T1000 (cell line): ENCODE results near the gene KIF5A.

Experiments used
- DNase-seq: peaks from one replicate; lab custom pipeline; 2025; ENCODE audit warnings: mixed read lengths; lab: John Stamatoyannopoulos, UW

The KIF5A gene

GRCh38 chr12:57535764-57536596, 13.9 kb upstream of the KIF5A start:
- DNase-seq = no peak

GRCh38 chr12:57536597-57536942, 13.3 kb upstream of the KIF5A start:
- no peak for DNase-seq

- DNase-seq = no peak
Measured at GRCh38 chr12:57539134-57539768, 10.6 kb upstream of the KIF5A start.

GRCh38 chr12:57541001-57541400, 8.8 kb upstream of the KIF5A start:
- DNase-seq = no peak

GRCh38 chr12:57541717-57542116, 8.1 kb upstream of the KIF5A start:
- no peak for DNase-seq

GRCh38 chr12:57543581-57543980, 6.3 kb upstream of the KIF5A start:
- DNase-seq = no peak

GRCh38 chr12:57545809-57546437, 3.9 kb upstream of the KIF5A start:
- no peak for DNase-seq

GRCh38 chr12:57546438-57547287, 3.2 kb upstream of the KIF5A start, which contains the start of gene DCTN2:
Gene DCTN2 (minus strand): TSS chr12:57547192. CDS start chr12:57547063, 129 bp downstream.
- peak; percentile 93 for DNase-seq

GRCh38 chr12:57547288-57548012, 2.4 kb upstream of the KIF5A start:
- no peak for DNase-seq

GRCh38 chr12:57548013-57548315, 1.9 kb upstream of the KIF5A start:
- DNase-seq = no peak

- DNase-seq = no peak
Measured at GRCh38 chr12:57548488-57548887, 1.4 kb upstream of the KIF5A start.

GRCh38 chr12:57549203-57549908, 488 bp upstream of the KIF5A start:
- no peak for DNase-seq

- DNase-seq = no peak
Measured at GRCh38 chr12:57550641-57551549, 1.1 kb downstream of the KIF5A start.

GRCh38 chr12:57551637-57552305, 1.9 kb downstream of the KIF5A start:
- DNase-seq = no peak

- DNase-seq = no peak
Measured at GRCh38 chr12:57552306-57552651, 2.4 kb downstream of the KIF5A start.

- no peak for DNase-seq
Measured at GRCh38 chr12:57552835-57553313, 3.0 kb downstream of the KIF5A start.

- DNase-seq = no peak
Measured at GRCh38 chr12:57553343-57554202, 3.7 kb downstream of the KIF5A start.

- no peak for DNase-seq
Measured at GRCh38 chr12:57554453-57554852, 4.6 kb downstream of the KIF5A start.
